ENCODE data around the gene WLS. TPM values are rescaled to one million over a fixed set of nuclear protein-coding genes. Genes with fewer than 3 reads are reported as not detected.

The WLS gene
- total and polyA plus RNA-seq, 10 of the 15 experiments (the other 5 are each of a cell fraction or from before 2014, with no cell fraction given): 0.04 to 0.36 TPM; not detected in 8

- intact Hi-C loops (cut with micrococcal nuclease; ENCODE audit: unreplicated experiment) (no loop called here), in situ Hi-C loops (cut with MboI) (no loop called here)
- TF ChIP-seq CBX5 (IDR thresholded peaks at IDR 0.05; ENCODE audit: low read depth) (no peak), ZBTB11 (CRISPR knock-in tag; IDR thresholded peaks at IDR 0.05) (no peak), SIX5 (IDR thresholded peaks at IDR 0.05; ENCODE audit: low read depth, low read length, severe bottlenecking) (no peak), BACH1 (IDR thresholded peaks at IDR 0.05; ENCODE audit: borderline replicate concordance) (no peak), POLR2AphosphoS2 (IDR thresholded peaks at IDR 0.05; ENCODE audit: low read depth, low read length) (no peak), NFIC (IDR thresholded peaks at IDR 0.05; ENCODE audit: low read depth, low read length) (no peak), RFX5 (IDR thresholded peaks at IDR 0.05; ENCODE audit: low read depth, low read length) (no peak), MXI1 (IDR thresholded peaks at IDR 0.05; ENCODE audit: low read depth, low read length) (no peak), FOXM1 (IDR thresholded peaks at IDR 0.05; ENCODE audit: low read depth, low read length) (no peak), E2F8 (IDR thresholded peaks at IDR 0.05; ENCODE audit: low read depth, partially characterized antibody) (no peak), ZNF24 (IDR thresholded peaks at IDR 0.05) (no peak), ZNF384 (IDR thresholded peaks at IDR 0.05; ENCODE audit: borderline replicate concordance, low read depth, low read length) (no peak), ZBTB33 (IDR thresholded peaks at IDR 0.05) (no peak)
- DNase-seq (ENCODE audit: low read depth, low spot score) (no peak), FAIRE-seq (no peak), ATAC-seq (no peak)
- SMC1A ChIA-PET (ENCODE audit: uncharacterized antibody, unreplicated experiment): interaction anchor here (2.0 kb wide), 1 partner anchor 11 kb away, joined by 10 read pairs; no protein-coding TSS in a partner anchor
- Histone ChIP-seq H3K4me1 (ENCODE audit: control insufficient read depth, insufficient read depth, low read length) (no peaks in the 10 kb centered on the region; the same call in 1 of the 2 replicates), H3K4me2 (ENCODE audit: control insufficient read depth, insufficient read depth) (no peak overlapping the region), H3K9me3 (replicated peaks; ENCODE audit: control insufficient read depth, insufficient read depth, low read length) (no peaks in the 10 kb centered on the region), H2AFZ (ENCODE audit: control insufficient read depth, low read depth, low read length) (no peak overlapping the region), H3K27me3 (replicated peaks in 1 of 2; ENCODE audit: control insufficient read depth in 2 of 2, insufficient read depth in 2 of 2, low read length in 1 of 2) (no peaks in the 10 kb centered on the region; a peak in 1 of 4 replicates), H3K4me3 (no peak overlapping the region), H3K36me3 (ENCODE audit: control insufficient read depth in 2 of 2, insufficient read depth in 2 of 2, low read length in 1 of 2) (no peaks in the 10 kb centered on the region), H3K27ac (ENCODE audit: control insufficient read depth, insufficient read depth) (no peak overlapping the region), H3K9ac (ENCODE audit: control insufficient read depth, insufficient read depth, low read length) (no peak overlapping the region), H3K79me2 (ENCODE audit: control insufficient read depth, insufficient read depth, low read length) (no peaks in the 10 kb centered on the region), H4K20me1 (ENCODE audit: control insufficient read depth, insufficient read depth) (no peaks in the 10 kb centered on the region)
- POLR2A ChIA-PET: no interaction called here
- RAD21 ChIA-PET (ENCODE audit: unreplicated experiment): interaction anchor here (1.8 kb wide), 1 partner anchor 11 kb away, joined by 9 read pairs; no protein-coding TSS in a partner anchor
- no TSS peak for BruUV-seq (replicated peaks)
- CTCF ChIA-PET: interaction anchor here (3.8 kb wide), 1 partner anchor 11 kb away, joined by 18 read pairs; no protein-coding TSS in a partner anchor
- 29% methylated on average over 3 of the region's 3 CpGs for WGBS (ENCODE audit: insufficient coverage, insufficient replicate concordance, low lambda C conversion rate, missing lambda C conversion rate)
These were observed 101.1 kb downstream of the WLS start for GRCh38 chr1:68131261-68131660.

All from GM12878 (cell line).